Mucosa of stomach (tissue), 1 donor: ENCODE results near the gene NOL4L.

Source experiments
- H3K27me3 ChIP-seq: one replicate; pipeline ENCODE4 v1.7.0; 2013; ENCODE audit warnings: mild to moderate bottlenecking, low read length; ENCODE audit not compliant: control insufficient read depth, insufficient read depth
- H3K36me3 ChIP-seq: one replicate; pipeline ENCODE4 v1.7.0; 2013; ENCODE audit warnings: low read length; ENCODE audit not compliant: control insufficient read depth, insufficient read depth
- H3K4me1 ChIP-seq: one replicate; pipeline ENCODE4 v1.7.0; 2013; ENCODE audit warnings: mild to moderate bottlenecking, low read length; ENCODE audit not compliant: control insufficient read depth, insufficient read depth
- H3K4me3 ChIP-seq: one replicate; pipeline ENCODE4 v1.7.0; 2013; ENCODE audit warnings: low read length
- H3K9ac ChIP-seq: one replicate; pipeline ENCODE4 v1.7.0; 2013; ENCODE audit warnings: mild to moderate bottlenecking, low read length, moderate library complexity
- H3K9me3 ChIP-seq: one replicate; pipeline ENCODE4 v1.7.0; 2013; ENCODE audit warnings: mild to moderate bottlenecking, low read length, moderate library complexity; ENCODE audit not compliant: control insufficient read depth
- donor health status: Pancreatic carcinoma.

The NOL4L gene

GRCh38 chr20:32544893-32545840 lies 40.0 kb downstream of the NOL4L start:
- H3K9ac ChIP-seq: no peak overlapping the region
- H3K9me3 ChIP-seq: no peaks in the 10 kb centered on the region
- no peaks in the 10 kb centered on the region for H3K27me3 ChIP-seq
- no peaks in the 10 kb centered on the region for H3K4me1 ChIP-seq
- no peaks in the 10 kb centered on the region for H3K36me3 ChIP-seq
- H3K4me3 ChIP-seq: no peak overlapping the region

GRCh38 chr20:32544260-32544722 lies 40.8 kb downstream of the NOL4L start:
- no peaks in the 10 kb centered on the region for H3K9me3 ChIP-seq
- no peak overlapping the region for H3K4me3 ChIP-seq
- no peaks in the 10 kb centered on the region for H3K27me3 ChIP-seq
- no peaks in the 10 kb centered on the region for H3K36me3 ChIP-seq
- H3K4me1 ChIP-seq: peaks cover under 1% of the 10 kb centered on the region
- no peak overlapping the region for H3K9ac ChIP-seq

- H3K9me3 ChIP-seq: no peaks in the 10 kb centered on the region
- no peak overlapping the region for H3K9ac ChIP-seq
- H3K4me3 ChIP-seq: no peak overlapping the region
- peaks cover 6% of the 10 kb centered on the region for H3K4me1 ChIP-seq
- H3K27me3 ChIP-seq: no peaks in the 10 kb centered on the region
- no peaks in the 10 kb centered on the region for H3K36me3 ChIP-seq
Observed at GRCh38 chr20:32543570-32544259, 41.4 kb downstream of the NOL4L start.

- Histone ChIP-seq H3K27me3 (peaks cover 4% of the 10 kb centered on the region), H3K9me3 (no peaks in the 10 kb centered on the region), H3K4me1 (peaks cover 19% of the 10 kb centered on the region), H3K36me3 (no peaks in the 10 kb centered on the region), H3K4me3 (no peak overlapping the region), H3K9ac (no peak overlapping the region)
Observed at GRCh38 chr20:32542259-32542615, 42.9 kb downstream of the NOL4L start.

GRCh38 chr20:32541323-32542258 lies 43.5 kb downstream of the NOL4L start:
- no peaks in the 10 kb centered on the region for H3K36me3 ChIP-seq
- peaks cover 22% of the 10 kb centered on the region for H3K4me1 ChIP-seq
- no peak overlapping the region for H3K9ac ChIP-seq
- H3K4me3 ChIP-seq: no peak overlapping the region
- H3K27me3 ChIP-seq: peaks cover 5% of the 10 kb centered on the region
- H3K9me3 ChIP-seq: no peaks in the 10 kb centered on the region

GRCh38 chr20:32539817-32540675 lies 45.1 kb downstream of the NOL4L start:
- peaks cover 10% of the 10 kb centered on the region for H3K27me3 ChIP-seq
- peaks cover 31% of the 10 kb centered on the region for H3K4me1 ChIP-seq
- no peak overlapping the region for H3K4me3 ChIP-seq
- no peaks in the 10 kb centered on the region for H3K36me3 ChIP-seq
- H3K9me3 ChIP-seq: no peaks in the 10 kb centered on the region
- H3K9ac ChIP-seq: no peak overlapping the region

- no peak overlapping the region for H3K4me3 ChIP-seq
- no peaks in the 10 kb centered on the region for H3K36me3 ChIP-seq
- no peak overlapping the region for H3K9ac ChIP-seq
- peaks cover 10% of the 10 kb centered on the region for H3K27me3 ChIP-seq
- H3K4me1 ChIP-seq: peaks cover 31% of the 10 kb centered on the region
- no peaks in the 10 kb centered on the region for H3K9me3 ChIP-seq
Observed at GRCh38 chr20:32539026-32539816, 45.9 kb downstream of the NOL4L start.

- H3K27me3 ChIP-seq: peaks cover 10% of the 10 kb centered on the region
- peaks cover 31% of the 10 kb centered on the region for H3K4me1 ChIP-seq
- H3K9ac ChIP-seq: no peak overlapping the region
- no peaks in the 10 kb centered on the region for H3K36me3 ChIP-seq
- no peaks in the 10 kb centered on the region for H3K9me3 ChIP-seq
- H3K4me3 ChIP-seq: no peak overlapping the region
Observed at GRCh38 chr20:32538526-32538939, 46.6 kb downstream of the NOL4L start.

- Histone ChIP-seq H3K4me3 (peak overlapping the region; percentile 31), H3K27me3 (peaks cover 10% of the 10 kb centered on the region)
Observed at GRCh38 chr20:32537657-32538525, 47.2 kb downstream of the NOL4L start.

More at GRCh38 chr20:32537657-32538525, 47.2 kb downstream of the NOL4L start:
- H3K36me3 ChIP-seq: no peaks in the 10 kb centered on the region
- peak overlapping the region; percentile 48 for H3K9ac ChIP-seq
- H3K9me3 ChIP-seq: no peaks in the 10 kb centered on the region
- peaks cover 31% of the 10 kb centered on the region for H3K4me1 ChIP-seq
